K562 (cell line): Measurements from ENCODE around the gene MAGEB6. TPM values are rescaled to one million over a fixed set of nuclear protein-coding genes. Genes with fewer than 3 reads are reported as not detected.
"Not testable (repeated sequence)": the region's sequence is repeated elsewhere in the genome, so short reads cannot be mapped to it uniquely, and the experiment has no call there.

Experiments
- ATAC-seq: fragments of 200-7000 bp; cut with Tn5 transposase; 3 replicates; pipeline ENCODE4 v1.9.1; 2020; ENCODE audit warnings: moderate library complexity
- BruUV-seq: library from RNA; stranded (reverse); fragments of 400-500 nt; replicated peaks from 2 replicates; lab custom pipeline; 2021; lab: Mats Ljungman, UMichigan
- CTCF ChIA-PET: fragments of 300-600 bp; formaldehyde crosslinking; extraction: SDS; loops from one replicate; lab custom pipeline; 2021; ENCODE audit warnings: low intra/inter-chr PET ratio; lab: Yijun Ruan, JAX
- POLR2A ChIA-PET: fragments of 300-600, 350-650 bp; sonication (Branson Sonifier 250); formaldehyde crosslinking; extraction: SDS; loops from one replicate; lab custom pipeline; 2021; ENCODE audit warnings: antibody characterized with exemption, inconsistent platforms; lab: Yijun Ruan, JAX
- DNase-seq, 4 experiments: peaks; one replicate each; pipeline versions ENCODE4 v3.0.0 to v3.0.0-alpha.2; 2011 to 2018; ENCODE audit warnings: low spot score in 3 of 4, mixed read lengths in 3 of 4; ENCODE audit errors: extremely low read depth in 1 of 4
- FAIRE-seq: peaks from 2 replicates; lab custom pipeline; 2011; peaks lifted over from hg19 to GRCh38; lab: Jason Lieb, UNC
- H2AFZ ChIP-seq: 2 replicates; pipeline ENCODE4 v1.6.0; 2011; ENCODE audit warnings: low read depth, low read length, control low read depth, inconsistent platforms
- H3K27ac ChIP-seq: fragments of 200-600 bp; 3 replicates; pipeline ENCODE4 v1.8.0; 2011; ENCODE audit warnings: low read depth, mild to moderate bottlenecking, control low read depth, inconsistent platforms, low read length, moderate library complexity, mixed read lengths; ENCODE audit errors: extremely low read depth
- H3K27me3 ChIP-seq, 2 experiments: fragments of 300-600 bp in 1 of 2; 2 replicates in 1 of 2; 3 replicates in 1 of 2; pipeline versions ENCODE4 v1.6.0 to v1.8.0; 2011; ENCODE audit warnings: inconsistent platforms in 2 of 2, low read length in 2 of 2, mild to moderate bottlenecking in 1 of 2, mixed read lengths in 1 of 2, moderate library complexity in 1 of 2; ENCODE audit not compliant: control insufficient read depth in 2 of 2, insufficient read depth in 2 of 2
- H3K36me3 ChIP-seq: fragments of 300-600 bp; 3 replicates; pipeline ENCODE4 v1.8.0; 2011; ENCODE audit warnings: mild to moderate bottlenecking, low read length, inconsistent platforms; ENCODE audit not compliant: control insufficient read depth, insufficient read depth
- H3K4me1 ChIP-seq, 2 experiments: fragments of 200-600 bp in 1 of 2; replicated peaks in 1 of 2; 2 replicates in 1 of 2; 3 replicates in 1 of 2; pipeline versions ENCODE4 v1.5.1 to v1.8.0; 2011; ENCODE audit warnings: inconsistent platforms in 2 of 2, low read length in 2 of 2, mild to moderate bottlenecking in 1 of 2, mixed read lengths in 1 of 2, moderate library complexity in 1 of 2; ENCODE audit not compliant: control insufficient read depth in 2 of 2, insufficient read depth in 2 of 2
- H3K4me2 ChIP-seq: 2 replicates; pipeline ENCODE4 v1.6.1; 2011; ENCODE audit warnings: low read length, control low read depth, inconsistent platforms, mixed read lengths; ENCODE audit not compliant: insufficient read depth
- H3K4me3 ChIP-seq: fragments of 200-600 bp; sonication (generic), shearing (Covaris generic); 2 replicates; pipeline ENCODE4 v1.5.1; 2016; ENCODE audit warnings: control low read depth, inconsistent platforms
- H3K79me2 ChIP-seq: fragments of 200-600 bp; 3 replicates; pipeline ENCODE4 v1.8.0; 2011; ENCODE audit warnings: low read length, inconsistent platforms; ENCODE audit not compliant: control insufficient read depth, insufficient read depth
- H3K9ac ChIP-seq, 2 experiments: 2 replicates each; pipeline versions ENCODE4 v1.6.0 to v1.6.1; 2011; ENCODE audit warnings: low read depth in 2 of 2, low read length in 2 of 2, control low read depth in 1 of 2, inconsistent platforms in 1 of 2, mild to moderate bottlenecking in 1 of 2, mixed read lengths in 1 of 2; ENCODE audit not compliant: insufficient read depth in 1 of 2
- H3K9me1 ChIP-seq: one replicate; pipeline ENCODE4 v1.6.0; 2011; ENCODE audit warnings: inconsistent platforms, mild to moderate bottlenecking, low read length, moderate library complexity; ENCODE audit not compliant: control insufficient read depth, insufficient read depth
- H3K9me3 ChIP-seq: replicated peaks from 2 replicates; pipeline ENCODE4 v1.5.1; 2011; ENCODE audit warnings: low read depth, low read length, inconsistent platforms; ENCODE audit not compliant: control insufficient read depth, insufficient read depth
- H4K20me1 ChIP-seq: replicated peaks from 2 replicates; pipeline ENCODE4 v1.6.1; 2011; ENCODE audit warnings: low read length, inconsistent platforms, mixed read lengths; ENCODE audit not compliant: control insufficient read depth, insufficient read depth
- MTA1 ChIP-seq: fragments of 450-650 bp; IDR thresholded peaks from 2 replicates; pipeline ENCODE4 v1.6.1; 2017; ENCODE audit warnings: borderline replicate concordance
- WGBS: fragments of 100-300 bp; shearing (Covaris generic); methylation state at CpG from one replicate; pipeline ENCODE4 v1.1.6; 2016; ENCODE audit warnings: low coverage, mixed read lengths; ENCODE audit not compliant: insufficient coverage; ENCODE audit errors: missing lambda C conversion rate; 5-methylcytosine and 5-hydroxymethylcytosine counted together
- in situ Hi-C: fragments of 300-500 bp; cut with MboI; formaldehyde crosslinking; loops from 4 replicates; pipeline ENCODE4 v1.15.0; 2018; ENCODE audit warnings: inconsistent platforms, mixed read lengths
- intact Hi-C: fragments of 100-400 bp; cut with micrococcal nuclease; formaldehyde crosslinking; loops from 2 replicates; pipeline ENCODE4 v1.14.2; 2022
- polyA plus RNA-seq, 8 experiments: library from polyadenylated mRNA; depleted of rRNA in 4 of 8; stranded (reverse) in 5 of 8; unstranded in 3 of 8; fragments of >200 nt; fragmentation: Nextera tagmentation in 2 of 8; fragmentation: Illumina TruSeq in 1 of 8; extraction: Ambion mirVana in 2 of 8; extraction: Trizol in 1 of 8; gene quantifications; 2 replicates each; pipeline versions ENCODE4 v1.2.1 to v1.2.3, GENCODE V29; 2011 to 2014; ENCODE audit warnings: inconsistent platforms in 1 of 8, missing spikeins in 1 of 8
- total RNA-seq, 7 experiments: library from RNA; depleted of rRNA in 6 of 7; stranded (reverse); fragments of >200 nt in 6 of 7; fragmentation: Illumina TruSeq in 2 of 7; extraction: Trizol in 2 of 7; gene quantifications; 2 replicates each; pipeline versions ENCODE4 v1.2.1 to v1.2.3, GENCODE V29; 2011 to 2021; ENCODE audit warnings: low replicate concordance in 1 of 7
- TF ChIP-seq, protein P1 (sequence below): sonication (generic); formaldehyde crosslinking; IDR thresholded peaks from 2 replicates; pipeline ENCODE4 v1.8.1; 2023; ENCODE audit warnings: missing genetic modification reagents, mild to moderate bottlenecking, borderline replicate concordance
- TF ChIP-seq, protein P2 (sequence below): fragments of 250-450 bp; sonication (Bioruptor Pico); IDR thresholded peaks from 2 replicates; pipeline ENCODE4 v1.9.0; 2021; ENCODE audit warnings: mild to moderate bottlenecking, inconsistent platforms

The MAGEB6 gene
- total and polyA plus RNA-seq, 9 of the 15 experiments (the other 6 are each of a cell fraction or from before 2014, with no cell fraction given) = 0.07 to 0.18 (median 0.11) TPM; not detected in 3

DNA sequence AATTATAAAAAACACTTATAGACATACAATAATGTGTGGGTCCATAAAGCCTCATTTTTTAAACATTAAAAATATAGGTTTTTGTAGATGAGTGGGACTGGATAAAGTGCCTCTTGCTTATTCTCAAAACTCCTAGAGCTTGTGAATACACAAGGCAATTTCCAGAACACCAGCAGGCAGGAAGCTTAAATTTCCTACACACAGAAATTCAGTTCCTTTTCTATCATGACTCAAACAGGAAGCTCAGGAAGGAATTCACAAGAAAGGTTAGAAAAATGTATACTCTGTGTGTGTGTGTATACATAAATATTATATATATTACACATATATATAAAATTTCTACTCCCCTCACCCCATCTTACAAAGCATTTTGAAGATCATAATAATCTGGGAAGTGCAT is 11.3 kb downstream of the MAGEB6 start (continued):
- TF ChIP-seq MTA1 = no peak

DNA sequence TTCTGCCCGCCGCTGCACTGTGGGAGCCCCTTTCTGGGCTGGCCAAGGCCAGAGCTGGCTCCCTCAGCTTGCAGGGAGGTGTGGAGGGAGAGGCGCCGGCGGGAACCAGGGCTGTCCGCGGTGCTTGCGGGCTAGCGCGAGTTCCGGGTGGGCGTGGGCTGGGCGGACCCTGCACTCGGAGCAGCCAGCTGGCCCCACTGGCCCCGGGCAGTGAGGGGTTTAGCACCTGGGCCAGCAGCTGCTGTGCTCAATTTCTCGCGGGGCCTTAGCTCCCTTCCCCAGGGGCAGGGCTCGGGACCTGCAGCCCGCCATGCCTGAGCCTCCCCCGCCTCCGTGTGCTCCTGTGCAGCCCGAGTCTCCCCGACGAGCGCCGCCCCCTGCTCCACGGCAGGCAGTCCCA is 12.5 kb downstream of the MAGEB6 start:
- POLR2A ChIA-PET = interaction anchor here (0.6 kb wide), 1 partner anchor 1283 kb away, joined by 3 read pairs; no protein-coding TSS in a partner anchor
- H3K4me1 ChIP-seq, BruUV-seq, H3K9me1 ChIP-seq, FAIRE-seq, ATAC-seq, H3K79me2 ChIP-seq, H3K27me3 ChIP-seq, CTCF ChIA-PET, H3K4me3 ChIP-seq, DNase-seq, H3K36me3 ChIP-seq, intact Hi-C loops, H3K9me3 ChIP-seq, H3K9ac ChIP-seq, H4K20me1 ChIP-seq, H2AFZ ChIP-seq, in situ Hi-C loops, H3K4me2 ChIP-seq, H3K27ac ChIP-seq: not testable (repeated sequence)
- 0% methylated on average over 10 of the region's 27 CpGs for WGBS

DNA sequence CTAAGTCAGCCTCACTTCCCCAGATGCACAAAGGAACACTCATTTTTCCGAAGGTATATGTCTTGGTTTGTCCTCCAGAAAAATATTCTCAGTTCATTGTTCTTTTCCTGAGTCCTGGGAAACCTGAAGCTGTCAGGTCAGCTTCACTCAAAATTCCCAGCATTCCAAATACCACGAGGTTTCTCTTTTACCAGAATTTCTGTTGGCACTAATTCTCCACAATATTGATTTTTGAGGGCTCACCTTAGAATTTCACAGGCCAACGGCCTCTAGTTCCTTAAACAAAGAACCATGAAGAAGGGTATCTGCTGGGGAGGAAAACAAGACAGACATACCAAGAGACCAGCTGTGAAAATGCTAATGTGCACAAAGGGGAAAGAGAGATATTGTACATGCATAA is 15.8 kb downstream of the MAGEB6 start:
- CTCF ChIA-PET = no interaction called here
- no peak for DNase-seq
- POLR2A ChIA-PET = no interaction called here
- Histone ChIP-seq H3K9me3 (no peaks in the 10 kb centered on the region), H3K36me3 (no peaks in the 10 kb centered on the region), H3K79me2 (no peaks in the 10 kb centered on the region), H3K9ac (no peak overlapping the region), H3K27ac (no peak overlapping the region), H3K27me3 (no peaks in the 10 kb centered on the region), H3K9me1 (no peaks in the 10 kb centered on the region), H4K20me1 (no peaks in the 10 kb centered on the region), H3K4me3 (no peak overlapping the region), H2AFZ (no peak overlapping the region), H3K4me2 (no peak overlapping the region), H3K4me1 (no peaks in the 10 kb centered on the region)
- no TSS peak for BruUV-seq
- FAIRE-seq = no peak
- no peak for ATAC-seq
- TF ChIP-seq, protein P1, sequence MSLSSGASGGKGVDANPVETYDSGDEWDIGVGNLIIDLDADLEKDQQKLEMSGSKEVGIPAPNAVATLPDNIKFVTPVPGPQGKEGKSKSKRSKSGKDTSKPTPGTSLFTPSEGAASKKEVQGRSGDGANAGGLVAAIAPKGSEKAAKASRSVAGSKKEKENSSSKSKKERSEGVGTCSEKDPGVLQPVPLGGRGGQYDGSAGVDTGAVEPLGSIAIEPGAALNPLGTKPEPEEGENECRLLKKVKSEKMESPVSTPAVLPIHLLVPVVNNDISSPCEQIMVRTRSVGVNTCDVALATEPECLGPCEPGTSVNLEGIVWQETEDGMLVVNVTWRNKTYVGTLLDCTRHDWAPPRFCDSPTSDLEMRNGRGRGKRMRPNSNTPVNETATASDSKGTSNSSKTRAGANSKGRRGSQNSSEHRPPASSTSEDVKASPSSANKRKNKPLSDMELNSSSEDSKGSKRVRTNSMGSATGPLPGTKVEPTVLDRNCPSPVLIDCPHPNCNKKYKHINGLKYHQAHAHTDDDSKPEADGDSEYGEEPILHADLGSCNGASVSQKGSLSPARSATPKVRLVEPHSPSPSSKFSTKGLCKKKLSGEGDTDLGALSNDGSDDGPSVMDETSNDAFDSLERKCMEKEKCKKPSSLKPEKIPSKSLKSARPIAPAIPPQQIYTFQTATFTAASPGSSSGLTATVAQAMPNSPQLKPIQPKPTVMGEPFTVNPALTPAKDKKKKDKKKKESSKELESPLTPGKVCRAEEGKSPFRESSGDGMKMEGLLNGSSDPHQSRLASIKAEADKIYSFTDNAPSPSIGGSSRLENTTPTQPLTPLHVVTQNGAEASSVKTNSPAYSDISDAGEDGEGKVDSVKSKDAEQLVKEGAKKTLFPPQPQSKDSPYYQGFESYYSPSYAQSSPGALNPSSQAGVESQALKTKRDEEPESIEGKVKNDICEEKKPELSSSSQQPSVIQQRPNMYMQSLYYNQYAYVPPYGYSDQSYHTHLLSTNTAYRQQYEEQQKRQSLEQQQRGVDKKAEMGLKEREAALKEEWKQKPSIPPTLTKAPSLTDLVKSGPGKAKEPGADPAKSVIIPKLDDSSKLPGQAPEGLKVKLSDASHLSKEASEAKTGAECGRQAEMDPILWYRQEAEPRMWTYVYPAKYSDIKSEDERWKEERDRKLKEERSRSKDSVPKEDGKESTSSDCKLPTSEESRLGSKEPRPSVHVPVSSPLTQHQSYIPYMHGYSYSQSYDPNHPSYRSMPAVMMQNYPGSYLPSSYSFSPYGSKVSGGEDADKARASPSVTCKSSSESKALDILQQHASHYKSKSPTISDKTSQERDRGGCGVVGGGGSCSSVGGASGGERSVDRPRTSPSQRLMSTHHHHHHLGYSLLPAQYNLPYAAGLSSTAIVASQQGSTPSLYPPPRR (CRISPR knock-in tag) = no peak
- TF ChIP-seq, protein P2, sequence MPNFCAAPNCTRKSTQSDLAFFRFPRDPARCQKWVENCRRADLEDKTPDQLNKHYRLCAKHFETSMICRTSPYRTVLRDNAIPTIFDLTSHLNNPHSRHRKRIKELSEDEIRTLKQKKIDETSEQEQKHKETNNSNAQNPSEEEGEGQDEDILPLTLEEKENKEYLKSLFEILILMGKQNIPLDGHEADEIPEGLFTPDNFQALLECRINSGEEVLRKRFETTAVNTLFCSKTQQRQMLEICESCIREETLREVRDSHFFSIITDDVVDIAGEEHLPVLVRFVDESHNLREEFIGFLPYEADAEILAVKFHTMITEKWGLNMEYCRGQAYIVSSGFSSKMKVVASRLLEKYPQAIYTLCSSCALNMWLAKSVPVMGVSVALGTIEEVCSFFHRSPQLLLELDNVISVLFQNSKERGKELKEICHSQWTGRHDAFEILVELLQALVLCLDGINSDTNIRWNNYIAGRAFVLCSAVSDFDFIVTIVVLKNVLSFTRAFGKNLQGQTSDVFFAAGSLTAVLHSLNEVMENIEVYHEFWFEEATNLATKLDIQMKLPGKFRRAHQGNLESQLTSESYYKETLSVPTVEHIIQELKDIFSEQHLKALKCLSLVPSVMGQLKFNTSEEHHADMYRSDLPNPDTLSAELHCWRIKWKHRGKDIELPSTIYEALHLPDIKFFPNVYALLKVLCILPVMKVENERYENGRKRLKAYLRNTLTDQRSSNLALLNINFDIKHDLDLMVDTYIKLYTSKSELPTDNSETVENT (CRISPR knock-in tag) = no peak
- intact Hi-C loops = no loop called here
- WGBS = 0% methylated on average over 3 of the region's 3 CpGs
- in situ Hi-C loops = no loop called here
